ENCODE measurements around the gene IFNL2.

IFNL2 gene

DNA sequence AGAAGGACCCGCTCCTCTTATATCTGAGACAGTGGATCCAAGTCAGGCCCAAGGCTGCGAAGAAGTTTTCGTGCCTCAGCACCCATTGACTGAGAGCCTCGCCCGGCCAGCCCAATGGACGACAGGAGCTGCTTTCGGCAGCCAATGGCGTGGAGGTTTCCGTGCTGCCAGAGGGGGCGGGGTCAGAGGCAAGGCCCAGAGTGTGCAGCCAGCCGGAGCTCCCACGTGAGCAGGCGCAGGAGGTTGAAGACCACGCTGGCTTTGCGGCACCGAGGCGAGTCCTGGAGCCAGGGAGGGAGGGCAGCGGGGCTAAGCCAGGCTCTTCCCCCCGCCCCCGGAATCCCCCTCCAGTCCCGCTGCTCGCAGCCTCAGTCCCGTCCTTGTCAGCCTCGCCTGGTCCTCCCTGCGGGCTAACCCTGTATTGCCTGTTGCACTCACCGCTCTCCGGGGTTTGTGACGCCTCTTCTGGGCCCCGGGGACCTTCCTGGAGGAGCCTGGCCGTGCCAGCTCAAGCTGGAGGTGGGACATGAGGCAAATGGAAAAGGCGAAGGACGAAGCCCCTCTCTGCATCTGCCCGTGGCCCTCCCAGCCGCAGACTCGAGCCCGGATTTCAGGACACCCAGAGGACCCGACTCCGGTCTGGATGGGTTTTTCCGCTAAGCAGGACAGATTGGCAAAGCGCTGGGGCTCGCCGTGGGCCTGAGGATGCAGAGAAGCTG is 21.1 kb upstream of the IFNL2 start:
- Mint-ChIP-seq H3K27ac (no peak overlapping the region), H3K4me1 (ENCODE audit: low read depth) (peaks cover 6% of the 10 kb centered on the region), H3K27me3 (peaks cover 4% of the 10 kb centered on the region), H3K4me3 (no peak overlapping the region), H3K9me3 (no peaks in the 10 kb centered on the region), H3K36me3 (ENCODE audit: low read depth) (no peaks in the 10 kb centered on the region)

DNA sequence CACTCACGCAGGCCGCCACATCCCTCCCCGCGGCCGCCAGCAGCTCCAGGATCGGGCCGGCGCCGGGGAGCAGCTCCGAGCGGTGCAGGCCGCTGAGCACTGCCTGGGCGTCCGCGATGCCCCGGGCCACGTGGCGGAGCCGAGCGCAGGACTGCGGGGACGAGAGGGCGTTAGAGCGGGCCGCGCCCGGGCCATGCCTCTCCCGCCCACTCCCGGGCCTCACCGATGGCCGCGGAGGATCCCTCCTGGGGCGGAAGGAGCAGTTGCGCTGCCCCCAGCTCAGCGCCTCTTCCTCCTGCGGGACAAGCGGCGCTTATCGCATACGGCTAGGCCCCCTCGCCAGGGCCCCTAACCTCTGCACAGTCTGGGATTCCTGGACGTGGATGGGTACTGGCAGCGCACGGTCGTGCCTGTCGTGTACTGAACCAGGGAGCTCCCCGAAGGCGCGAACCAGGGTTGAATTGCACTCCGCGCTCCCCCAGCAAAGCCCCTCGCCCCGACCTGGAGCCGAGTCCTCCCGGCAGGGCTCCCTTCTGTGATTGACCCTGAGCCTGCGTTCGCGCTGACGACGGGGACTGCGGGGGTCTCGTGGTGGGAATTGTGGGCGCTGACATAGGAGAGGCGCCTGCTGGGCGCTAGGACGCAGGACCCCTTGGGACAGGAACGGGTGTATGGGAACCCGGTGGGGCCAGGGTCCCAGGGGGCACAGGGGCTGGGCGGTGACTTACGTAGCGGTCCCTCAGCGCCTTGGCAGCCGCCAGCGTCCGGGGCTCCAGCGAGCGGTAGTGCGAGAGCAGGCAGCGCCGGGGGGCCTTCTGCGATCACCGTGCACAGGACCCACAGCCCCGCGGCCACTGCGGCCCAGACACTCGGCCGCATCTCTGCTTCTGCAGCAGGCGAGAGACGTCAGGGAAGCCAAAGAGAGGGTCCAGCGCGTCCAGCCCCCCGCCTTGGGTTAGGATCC is 20.2 kb upstream of the IFNL2 start:
- peaks cover 6% of the 10 kb centered on the region for H3K4me1 Mint-ChIP-seq (ENCODE audit: low read depth)
- no peak overlapping the region for H3K27ac Mint-ChIP-seq
- no peaks in the 10 kb centered on the region for H3K36me3 Mint-ChIP-seq (ENCODE audit: low read depth)
- no peaks in the 10 kb centered on the region for H3K9me3 Mint-ChIP-seq
- H3K27me3 Mint-ChIP-seq: peaks cover 4% of the 10 kb centered on the region
- no peak overlapping the region for H3K4me3 Mint-ChIP-seq

DNA sequence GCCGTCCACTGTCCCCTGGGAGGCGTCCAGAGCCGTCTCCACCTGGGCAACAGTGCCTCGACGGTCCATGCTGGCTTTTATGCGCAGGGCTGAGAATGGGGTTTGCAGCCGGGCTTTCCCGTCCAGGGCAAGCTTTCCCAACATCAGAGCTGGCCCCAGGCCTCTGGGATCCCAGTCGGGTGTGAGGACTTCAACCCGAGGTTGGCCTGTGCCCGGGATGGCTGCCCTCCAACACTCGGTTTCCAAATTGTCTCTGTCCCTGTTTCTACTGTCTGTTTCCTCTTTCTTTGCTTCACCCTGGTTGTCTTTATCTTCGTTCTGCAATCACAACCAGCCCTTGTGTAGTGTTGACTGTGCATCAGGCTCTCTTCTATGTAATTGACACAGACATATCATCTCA is 19.4 kb upstream of the IFNL2 start, which contains the start of gene IFNL4:
Gene IFNL4 (minus strand): TSS at position 51 of the 400 bp plus-strand sequence.
- Mint-ChIP-seq H3K4me3 (no peak within 1 kb of the TSS), H3K4me1 (ENCODE audit: low read depth) (peaks cover 6% of the 10 kb centered on the region), H3K27me3 (peaks cover 4% of the 10 kb centered on the region), H3K36me3 (ENCODE audit: low read depth) (no peaks in the 10 kb centered on the region), H3K27ac (no peak within 1 kb of the TSS), H3K9me3 (no peaks in the 10 kb centered on the region)

DNA sequence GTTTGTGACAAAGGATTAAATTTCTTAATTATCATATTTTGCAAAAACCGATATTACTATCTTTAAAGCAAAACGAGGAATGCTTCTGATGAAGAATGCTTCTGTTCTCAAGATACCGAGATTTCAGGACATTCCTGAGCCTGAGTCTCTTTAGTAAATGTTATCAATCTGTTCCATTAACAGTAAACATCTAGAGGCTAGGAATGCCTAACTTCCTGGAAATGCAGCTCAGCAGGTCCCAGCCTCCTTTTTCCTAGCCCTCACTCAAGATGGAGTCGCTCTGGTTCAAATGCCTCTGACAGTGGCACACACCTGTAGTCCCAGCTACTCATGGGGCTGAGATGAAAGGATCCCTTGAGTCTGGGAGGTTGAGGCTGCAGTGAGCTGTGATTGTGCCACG is 17.1 kb upstream of the IFNL2 start:
- peaks cover 6% of the 10 kb centered on the region for H3K4me1 Mint-ChIP-seq (ENCODE audit: low read depth)
- peaks cover 4% of the 10 kb centered on the region for H3K27me3 Mint-ChIP-seq
- no peak overlapping the region for H3K4me3 Mint-ChIP-seq
- no peak overlapping the region for H3K27ac Mint-ChIP-seq
- H3K9me3 Mint-ChIP-seq: no peaks in the 10 kb centered on the region
- H3K36me3 Mint-ChIP-seq (ENCODE audit: low read depth): no peaks in the 10 kb centered on the region

DNA sequence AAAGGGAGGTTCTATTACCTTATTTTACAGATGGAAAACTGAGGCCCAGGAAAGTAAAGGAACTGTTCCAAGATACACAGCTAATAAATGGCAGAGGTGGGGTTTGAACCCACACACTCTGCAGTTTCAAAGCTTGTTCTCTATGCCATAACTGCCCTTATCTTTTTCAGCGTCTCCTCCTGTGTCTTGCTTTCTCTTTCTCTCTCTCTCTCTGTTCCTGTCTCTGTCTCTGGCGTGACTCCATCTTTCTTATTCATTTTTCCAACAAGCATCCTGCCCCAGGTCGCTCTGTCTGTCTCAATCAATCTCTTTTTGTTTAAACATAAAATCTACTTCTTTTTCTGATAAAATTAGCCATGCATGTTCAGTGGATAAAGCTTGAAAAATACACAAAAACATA is 16.4 kb upstream of the IFNL2 start:
- peaks cover 4% of the 10 kb centered on the region for H3K27me3 Mint-ChIP-seq
- H3K36me3 Mint-ChIP-seq (ENCODE audit: low read depth): no peaks in the 10 kb centered on the region
- peaks cover 6% of the 10 kb centered on the region for H3K4me1 Mint-ChIP-seq (ENCODE audit: low read depth)
- H3K4me3 Mint-ChIP-seq: no peak overlapping the region
- H3K27ac Mint-ChIP-seq: no peak overlapping the region
- H3K9me3 Mint-ChIP-seq: no peaks in the 10 kb centered on the region

DNA sequence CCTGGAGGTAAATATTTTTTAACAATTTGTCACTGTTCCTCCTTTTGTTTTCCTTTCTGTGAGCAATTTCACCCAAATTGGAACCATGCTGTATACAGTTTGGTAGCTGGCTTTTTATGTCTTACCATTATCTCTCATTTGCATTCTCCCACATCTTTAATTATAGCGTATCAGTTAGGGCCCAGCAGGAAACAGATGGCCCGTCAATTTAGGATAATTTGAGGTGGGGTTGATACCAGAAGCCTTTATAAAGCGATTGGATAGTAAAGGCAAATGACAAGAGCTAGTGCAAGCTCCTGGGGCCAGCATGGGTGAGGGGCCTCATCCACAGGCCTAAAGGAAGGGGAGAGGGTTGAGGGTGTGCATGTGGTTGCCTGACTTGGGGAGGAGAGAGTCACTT is 15.7 kb upstream of the IFNL2 start:
- Mint-ChIP-seq H3K4me3 (no peak overlapping the region), H3K4me1 (ENCODE audit: low read depth) (peaks cover 3% of the 10 kb centered on the region), H3K27ac (no peak overlapping the region), H3K9me3 (no peaks in the 10 kb centered on the region), H3K27me3 (peaks cover 4% of the 10 kb centered on the region), H3K36me3 (ENCODE audit: low read depth) (no peaks in the 10 kb centered on the region)

DNA sequence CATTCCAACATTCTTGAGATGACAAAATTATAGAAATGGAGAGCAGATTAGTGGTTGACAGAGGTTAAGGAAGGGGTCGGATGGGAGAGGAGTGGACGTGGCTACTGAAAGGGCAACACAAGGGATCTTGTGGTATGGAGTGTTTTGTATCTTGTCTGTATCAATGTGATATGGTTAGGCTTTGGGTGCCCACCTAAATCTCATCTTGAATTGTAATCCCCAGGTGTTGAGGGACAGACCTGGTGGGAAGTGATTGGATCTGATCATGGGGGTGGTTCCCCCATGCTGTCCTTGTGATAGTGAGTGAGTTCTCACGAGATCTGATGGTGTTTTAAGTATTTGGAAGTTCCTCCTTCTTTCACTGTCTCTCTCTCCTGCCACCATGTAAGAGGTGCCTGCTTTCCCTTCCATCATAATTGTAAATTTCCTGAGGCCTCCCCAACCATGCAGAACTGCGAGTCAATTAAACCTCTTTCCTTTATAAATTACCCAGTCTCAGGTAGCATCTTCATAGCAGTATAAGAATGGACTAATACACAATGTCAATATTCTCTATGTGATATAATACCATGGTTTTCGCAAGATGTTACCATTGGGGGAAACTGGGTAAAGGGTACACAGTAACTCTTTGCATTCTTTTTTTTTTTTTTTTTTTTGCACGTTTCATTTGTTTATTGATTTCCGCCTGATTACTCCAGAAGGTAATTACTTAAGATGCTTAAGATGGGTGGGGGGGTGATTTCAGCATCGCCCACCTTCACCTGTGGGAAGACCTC is 14.6 kb upstream of the IFNL2 start:
- Mint-ChIP-seq H3K27ac (no peak overlapping the region), H3K36me3 (ENCODE audit: low read depth) (no peaks in the 10 kb centered on the region), H3K4me3 (no peak overlapping the region), H3K27me3 (peaks cover 4% of the 10 kb centered on the region), H3K9me3 (no peaks in the 10 kb centered on the region), H3K4me1 (ENCODE audit: low read depth) (peaks cover 9% of the 10 kb centered on the region)

DNA sequence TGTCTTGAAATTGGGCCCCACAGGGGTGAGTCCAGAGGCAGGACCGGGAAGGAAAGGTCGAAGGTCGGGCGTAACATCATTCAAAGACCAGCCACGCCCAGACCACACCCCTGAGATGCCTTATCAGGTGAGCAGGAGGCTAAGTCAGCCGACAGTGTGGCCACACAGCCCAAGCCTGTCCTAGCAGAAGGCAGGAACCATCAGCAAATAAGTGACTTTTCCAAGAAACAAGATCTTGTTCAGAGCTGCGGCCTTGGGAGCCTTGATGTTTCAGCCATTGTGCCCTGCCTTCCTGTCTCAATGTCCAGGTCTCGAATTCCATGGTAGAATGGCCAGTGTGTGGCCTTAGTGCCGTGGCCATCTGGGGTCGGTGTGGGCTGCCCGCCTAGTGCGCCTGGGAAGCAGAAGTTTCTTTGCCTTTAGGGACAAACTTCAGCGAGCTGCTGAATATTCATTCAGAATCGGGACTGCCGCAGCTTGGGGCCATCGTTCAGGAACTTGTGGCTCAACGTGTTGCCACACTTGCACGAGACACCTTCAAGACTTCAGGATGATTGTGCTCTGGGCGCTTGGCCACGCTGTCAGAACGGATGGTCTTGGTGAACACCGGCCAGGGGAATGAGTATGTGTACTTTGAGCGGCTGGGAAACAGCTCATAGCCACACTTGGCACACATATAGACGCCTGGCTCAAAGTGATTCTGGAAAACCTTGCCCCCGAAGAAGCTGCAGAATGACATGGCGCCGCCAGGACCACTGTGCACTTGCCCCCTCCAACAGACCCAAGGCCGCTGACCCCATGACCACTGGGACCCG is 13.5 kb upstream of the IFNL2 start:
- no peaks in the 10 kb centered on the region for H3K9me3 Mint-ChIP-seq

DNA sequence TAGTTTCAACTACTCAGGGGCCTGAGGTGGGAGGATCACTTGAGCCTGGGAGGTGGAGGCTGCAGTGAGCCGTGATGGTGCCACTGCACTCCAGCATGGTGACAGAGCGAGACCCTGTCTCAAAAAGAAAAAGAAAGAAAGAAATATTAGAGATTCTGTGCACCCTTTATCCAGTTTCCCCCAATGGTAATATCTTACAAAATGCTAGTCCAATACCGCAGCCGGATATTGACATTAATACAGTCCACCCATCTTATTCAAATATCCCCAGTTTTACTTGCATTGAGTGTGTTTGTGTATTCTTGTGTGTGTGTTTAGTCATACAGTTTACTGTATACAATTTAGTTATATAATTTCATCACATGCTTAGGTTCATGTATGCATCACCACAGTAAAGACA is 11.0 kb upstream of the IFNL2 start:
- H3K36me3 Mint-ChIP-seq (ENCODE audit: low read depth): no peaks in the 10 kb centered on the region
- peaks cover 6% of the 10 kb centered on the region for H3K4me1 Mint-ChIP-seq (ENCODE audit: low read depth)
- H3K4me3 Mint-ChIP-seq: no peak overlapping the region
- peaks cover 6% of the 10 kb centered on the region for H3K27me3 Mint-ChIP-seq
- H3K9me3 Mint-ChIP-seq: no peaks in the 10 kb centered on the region
- no peak overlapping the region for H3K27ac Mint-ChIP-seq

More for the DNA sequence above, 13.5 kb upstream of the IFNL2 start:
- Mint-ChIP-seq H3K4me1 (ENCODE audit: low read depth) (peaks cover 6% of the 10 kb centered on the region), H3K36me3 (ENCODE audit: low read depth) (no peaks in the 10 kb centered on the region), H3K27me3 (peaks cover under 1% of the 10 kb centered on the region), H3K4me3 (no peak overlapping the region), H3K27ac (no peak overlapping the region)

DNA sequence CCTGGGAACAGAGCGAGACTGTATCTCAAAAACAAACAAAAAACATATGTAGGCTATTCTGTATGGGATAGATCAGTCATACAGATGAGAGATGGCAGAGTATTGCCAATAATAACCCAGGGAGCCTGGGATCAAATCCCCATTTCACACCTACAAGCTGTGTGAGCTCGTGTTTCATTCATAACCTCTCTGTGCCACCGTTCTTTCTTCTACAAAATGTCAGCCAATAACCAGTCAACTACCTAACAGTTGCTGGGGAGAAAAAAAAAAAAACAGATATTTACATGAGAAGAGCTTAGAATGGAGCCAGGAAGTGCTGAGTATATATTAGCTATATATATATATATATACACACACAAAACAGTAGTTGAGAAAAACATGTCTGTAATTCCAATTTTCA is 6.5 kb upstream of the IFNL2 start:
- no peak overlapping the region for H3K4me3 Mint-ChIP-seq
- peaks cover 30% of the 10 kb centered on the region for H3K27me3 Mint-ChIP-seq
- no peaks in the 10 kb centered on the region for H3K9me3 Mint-ChIP-seq
- no peak overlapping the region for H3K27ac Mint-ChIP-seq
- peaks cover 9% of the 10 kb centered on the region for H3K4me1 Mint-ChIP-seq (ENCODE audit: low read depth)
- H3K36me3 Mint-ChIP-seq (ENCODE audit: low read depth): no peaks in the 10 kb centered on the region

DNA sequence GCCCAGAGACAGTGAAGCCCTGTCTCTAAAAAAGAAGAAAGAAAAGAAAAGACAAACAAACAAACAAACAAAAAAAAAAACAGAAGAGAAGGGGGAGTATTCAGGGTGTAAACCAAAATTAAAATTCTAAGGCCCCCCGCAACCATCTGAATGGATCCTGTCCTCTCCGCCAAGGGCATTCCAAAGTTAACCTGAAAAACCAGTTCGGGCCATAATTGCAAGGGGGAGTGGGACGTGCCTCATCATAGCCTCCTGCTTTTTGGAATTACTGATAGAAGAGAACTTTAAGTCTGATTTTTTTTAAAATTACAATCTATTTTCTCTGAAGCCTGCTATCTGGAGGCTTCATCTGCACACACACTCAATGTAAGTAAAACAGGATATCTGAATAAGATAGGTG is 5.7 kb upstream of the IFNL2 start:
- Mint-ChIP-seq H3K36me3 (ENCODE audit: low read depth) (no peaks in the 10 kb centered on the region), H3K9me3 (no peaks in the 10 kb centered on the region), H3K27ac (no peak overlapping the region), H3K27me3 (peaks cover 30% of the 10 kb centered on the region), H3K4me1 (ENCODE audit: low read depth) (peaks cover 9% of the 10 kb centered on the region), H3K4me3 (no peak overlapping the region)

DNA sequence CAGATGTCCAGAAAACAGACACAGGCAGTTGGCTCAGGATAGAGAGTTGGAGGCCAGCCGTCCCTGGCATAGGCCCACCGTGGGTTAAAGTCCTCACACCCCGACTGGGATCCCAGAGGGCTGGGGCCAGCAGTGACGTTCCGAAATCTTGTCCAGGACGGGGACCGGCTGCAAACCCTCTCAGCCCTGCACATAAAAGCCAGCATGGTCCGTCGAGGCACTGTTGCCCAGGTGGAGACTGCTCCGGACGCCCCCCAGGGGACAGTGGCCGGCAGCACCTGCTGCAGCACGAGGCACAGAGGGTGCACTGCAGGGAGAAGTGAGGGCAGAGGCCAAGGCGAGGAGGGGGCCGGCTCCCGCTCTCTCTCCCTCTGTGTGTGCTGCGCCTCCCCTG is 4.3 kb upstream of the IFNL2 start:
- H3K4me1 Mint-ChIP-seq (ENCODE audit: low read depth): peaks cover 3% of the 10 kb centered on the region
- peaks cover 30% of the 10 kb centered on the region for H3K27me3 Mint-ChIP-seq
- no peak overlapping the region for H3K27ac Mint-ChIP-seq
- no peaks in the 10 kb centered on the region for H3K9me3 Mint-ChIP-seq
- H3K4me3 Mint-ChIP-seq: no peak overlapping the region
- H3K36me3 Mint-ChIP-seq (ENCODE audit: low read depth): no peaks in the 10 kb centered on the region

DNA sequence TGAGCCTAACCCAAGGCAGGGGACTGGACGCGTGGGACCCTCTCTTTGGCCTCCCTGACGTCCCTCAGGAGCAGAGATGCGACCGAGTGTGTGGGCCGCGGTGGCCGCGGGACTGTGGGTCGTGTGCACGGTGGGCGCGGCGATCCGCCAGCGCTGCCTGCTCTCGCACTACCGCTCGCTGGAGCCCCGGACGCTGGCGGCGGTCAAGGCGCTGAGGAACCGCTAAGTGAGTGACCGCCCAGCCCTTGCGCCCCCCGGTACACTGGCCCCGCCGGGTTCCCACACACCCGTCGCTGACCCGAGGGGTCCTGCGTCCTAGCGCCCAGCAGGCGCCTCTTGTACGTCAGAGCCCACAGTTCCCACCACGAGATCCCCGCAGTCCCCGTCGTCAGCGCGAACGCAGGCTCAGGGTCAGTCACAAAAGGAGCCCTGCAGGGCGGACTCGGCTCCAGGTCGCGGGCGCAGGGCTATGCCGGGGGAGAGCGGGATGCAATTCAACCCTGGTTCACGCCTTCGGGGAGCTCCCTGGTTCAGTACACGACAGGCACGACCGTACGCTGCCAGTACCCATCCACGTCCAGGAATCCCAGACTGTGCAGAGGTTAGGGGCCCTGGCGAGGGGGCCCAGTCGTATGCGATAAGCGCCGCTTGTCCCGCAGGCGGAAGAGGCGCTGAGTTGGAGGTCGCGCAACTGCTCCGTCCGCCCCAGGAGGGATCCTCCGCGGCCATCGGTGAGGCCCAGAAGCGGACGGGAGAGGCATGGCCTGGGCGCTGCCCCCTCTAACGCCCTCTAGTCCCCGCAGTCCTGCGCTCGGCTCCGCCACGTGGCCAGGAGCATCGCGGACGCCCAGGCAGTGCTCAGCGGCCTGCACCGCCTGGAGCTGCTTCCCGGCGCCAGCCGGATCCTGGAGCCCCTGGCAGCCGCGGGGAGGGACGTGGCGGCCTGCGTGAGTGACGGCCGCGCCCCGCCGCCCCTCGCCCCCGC is 3.6 kb upstream of the IFNL2 start:
- H3K4me1 Mint-ChIP-seq (ENCODE audit: low read depth): peaks cover 3% of the 10 kb centered on the region
- peaks cover 30% of the 10 kb centered on the region for H3K27me3 Mint-ChIP-seq
- H3K4me3 Mint-ChIP-seq: no peak overlapping the region
- H3K9me3 Mint-ChIP-seq: no peaks in the 10 kb centered on the region
- no peaks in the 10 kb centered on the region for H3K36me3 Mint-ChIP-seq (ENCODE audit: low read depth)
- no peak overlapping the region for H3K27ac Mint-ChIP-seq

Measured in stimulated activated naive CD8-positive, alpha-beta T cell treated with anti-CD3 and anti-CD28 coated beads, Interleukin-15, Interleukin-2, amounts not matched to agents 100 ng/mL and 50 ng/mL, for 24 hours (primary cell).